A549 (cell line): ENCODE results near the gene CCZ1. TPM values are rescaled to one million over a fixed set of nuclear protein-coding genes. Genes with fewer than 3 reads are reported as not detected.

Experiments used
- polyA plus RNA-seq, 4 experiments: library from polyadenylated mRNA; depleted of rRNA in 3 of 4; stranded (reverse); fragments of >200 nt; fragmentation: RNase III in 1 of 4; extraction: RNeasy Plus Mini Kit Qiagen cat#74134 plus additional on column Dnase treatment in 1 of 4; gene quantifications; 2 replicates in 3 of 4; 3 replicates in 1 of 4; pipeline ENCODE4 v1.2.3, GENCODE V29; 2011 to 2017
- small RNA-seq, 6 experiments: library from RNA; depleted of rRNA; stranded (forward); fragments of <200 nt; gene quantifications; one replicate each; pipeline ENCODE3, GENCODE V24; 2012

Gene CCZ1
- polyA plus RNA-seq, 2 of the 4 experiments (the other 2 are of a cell fraction) = 72.2 to 116 TPM

Small RNA genes within 50 kb of the gene (small RNA-seq; reads per million reads assigned to genes)
- 0 reads per million in 6 experiments for gene RN7SL556P

Other genes starting within 250 kb of the CCZ1 start
- gene RNF216, start 117.1 kb upstream of the CCZ1 start, polyA plus RNA-seq (2011; rRNA removed) = 32.3 and 32.8 TPM in 2 replicates
- 22.3 to 23.1 TPM (median 22.5 TPM) in 3 replicates for gene RNF216, start 117.1 kb upstream of the CCZ1 start, polyA plus RNA-seq (2017; fragmentation: RNase III; extraction: RNeasy Plus Mini Kit Qiagen cat#74134 plus additional on column Dnase treatment)
- gene OCM, start 17.9 kb upstream of the CCZ1 start, polyA plus RNA-seq (2011; rRNA removed) = not detected in 2 replicates
- gene OCM, start 17.9 kb upstream of the CCZ1 start, polyA plus RNA-seq (2017; fragmentation: RNase III; extraction: RNeasy Plus Mini Kit Qiagen cat#74134 plus additional on column Dnase treatment) = not detected in 3 replicates
- gene RSPH10B, start 72.0 kb downstream of the CCZ1 start, polyA plus RNA-seq (2011; rRNA removed) = 0.25 TPM in 2 replicates
- 0.10 to 0.29 TPM (median 0.24 TPM) in 3 replicates for gene RSPH10B, start 72.0 kb downstream of the CCZ1 start, polyA plus RNA-seq (2017; fragmentation: RNase III; extraction: RNeasy Plus Mini Kit Qiagen cat#74134 plus additional on column Dnase treatment)
- 16.3 and 19.9 TPM in 2 replicates for gene PMS2, start 110.3 kb downstream of the CCZ1 start, polyA plus RNA-seq (2011; rRNA removed)
- gene PMS2, start 110.3 kb downstream of the CCZ1 start, polyA plus RNA-seq (2017; fragmentation: RNase III; extraction: RNeasy Plus Mini Kit Qiagen cat#74134 plus additional on column Dnase treatment) = 14.5 to 14.7 TPM (median 14.7 TPM) in 3 replicates
- gene AIMP2, start 110.5 kb downstream of the CCZ1 start, polyA plus RNA-seq (2011; rRNA removed) = 119 and 128 TPM in 2 replicates
- gene AIMP2, start 110.5 kb downstream of the CCZ1 start, polyA plus RNA-seq (2017; fragmentation: RNase III; extraction: RNeasy Plus Mini Kit Qiagen cat#74134 plus additional on column Dnase treatment) = 82.0 to 90.8 TPM (median 84.4 TPM) in 3 replicates
- gene ANKRD61, start 132.6 kb downstream of the CCZ1 start, polyA plus RNA-seq (2011; rRNA removed) = 1.0 and 1.1 TPM in 2 replicates
- 0.37 to 0.49 TPM (median 0.41 TPM) in 3 replicates for gene ANKRD61, start 132.6 kb downstream of the CCZ1 start, polyA plus RNA-seq (2017; fragmentation: RNase III; extraction: RNeasy Plus Mini Kit Qiagen cat#74134 plus additional on column Dnase treatment)
- gene EIF2AK1, start 160.4 kb downstream of the CCZ1 start, polyA plus RNA-seq (2011; rRNA removed) = 132 and 167 TPM in 2 replicates
- 80.5 to 87.7 TPM (median 80.8 TPM) in 3 replicates for gene EIF2AK1, start 160.4 kb downstream of the CCZ1 start, polyA plus RNA-seq (2017; fragmentation: RNase III; extraction: RNeasy Plus Mini Kit Qiagen cat#74134 plus additional on column Dnase treatment)
- 5.3 and 8.6 TPM in 2 replicates for gene USP42, start 206.2 kb downstream of the CCZ1 start, polyA plus RNA-seq (2011; rRNA removed)
- gene USP42, start 206.2 kb downstream of the CCZ1 start, polyA plus RNA-seq (2017; fragmentation: RNase III; extraction: RNeasy Plus Mini Kit Qiagen cat#74134 plus additional on column Dnase treatment) = 5.6 to 6.3 TPM (median 6.3 TPM) in 3 replicates